Measurements from ENCODE around the gene RFX3. TPM values are rescaled to one million over a fixed set of nuclear protein-coding genes. Genes with fewer than 3 reads are reported as not detected.

RFX3 gene
- total RNA-seq, 6 experiments from 2014 or later = 2.8 to 4.2 (median 3.5) TPM

DNA sequence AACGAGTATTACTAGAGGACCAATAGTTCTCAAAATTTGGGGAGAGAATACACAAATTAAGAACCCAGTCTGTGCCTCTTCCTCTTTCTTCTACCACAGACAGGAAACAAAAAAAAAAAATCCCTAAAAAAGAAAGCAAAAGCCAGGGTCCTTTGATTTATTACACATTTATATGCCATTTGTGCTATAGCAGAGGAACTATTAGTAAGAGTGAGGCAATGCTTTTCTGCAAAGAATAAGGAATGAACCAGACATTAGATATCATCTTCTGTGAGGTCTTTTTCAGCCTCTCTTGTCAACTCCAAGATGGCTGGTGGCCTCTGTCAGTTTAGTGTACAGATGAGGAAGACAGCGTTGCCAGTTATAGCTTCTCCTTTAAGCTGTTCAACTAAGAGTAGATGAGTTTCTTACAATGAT lies 127.6 kb downstream of the RFX3 start:
- Mint-ChIP-seq H3K4me1 (ENCODE audit: low read depth) (no peaks in the 10 kb centered on the region), H3K36me3 (ENCODE audit: low read depth) (no peaks in the 10 kb centered on the region), H3K4me3 (no peak overlapping the region), H3K27me3 (ENCODE audit: insufficient read depth) (no peaks in the 10 kb centered on the region), H3K9me3 (no peaks in the 10 kb centered on the region), H3K27ac (no peak overlapping the region)
- DNase-seq = no peak
- TF ChIP-seq, protein P1, sequence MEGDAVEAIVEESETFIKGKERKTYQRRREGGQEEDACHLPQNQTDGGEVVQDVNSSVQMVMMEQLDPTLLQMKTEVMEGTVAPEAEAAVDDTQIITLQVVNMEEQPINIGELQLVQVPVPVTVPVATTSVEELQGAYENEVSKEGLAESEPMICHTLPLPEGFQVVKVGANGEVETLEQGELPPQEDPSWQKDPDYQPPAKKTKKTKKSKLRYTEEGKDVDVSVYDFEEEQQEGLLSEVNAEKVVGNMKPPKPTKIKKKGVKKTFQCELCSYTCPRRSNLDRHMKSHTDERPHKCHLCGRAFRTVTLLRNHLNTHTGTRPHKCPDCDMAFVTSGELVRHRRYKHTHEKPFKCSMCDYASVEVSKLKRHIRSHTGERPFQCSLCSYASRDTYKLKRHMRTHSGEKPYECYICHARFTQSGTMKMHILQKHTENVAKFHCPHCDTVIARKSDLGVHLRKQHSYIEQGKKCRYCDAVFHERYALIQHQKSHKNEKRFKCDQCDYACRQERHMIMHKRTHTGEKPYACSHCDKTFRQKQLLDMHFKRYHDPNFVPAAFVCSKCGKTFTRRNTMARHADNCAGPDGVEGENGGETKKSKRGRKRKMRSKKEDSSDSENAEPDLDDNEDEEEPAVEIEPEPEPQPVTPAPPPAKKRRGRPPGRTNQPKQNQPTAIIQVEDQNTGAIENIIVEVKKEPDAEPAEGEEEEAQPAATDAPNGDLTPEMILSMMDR (IDR thresholded peaks at IDR 0.05) = no peak

DNA sequence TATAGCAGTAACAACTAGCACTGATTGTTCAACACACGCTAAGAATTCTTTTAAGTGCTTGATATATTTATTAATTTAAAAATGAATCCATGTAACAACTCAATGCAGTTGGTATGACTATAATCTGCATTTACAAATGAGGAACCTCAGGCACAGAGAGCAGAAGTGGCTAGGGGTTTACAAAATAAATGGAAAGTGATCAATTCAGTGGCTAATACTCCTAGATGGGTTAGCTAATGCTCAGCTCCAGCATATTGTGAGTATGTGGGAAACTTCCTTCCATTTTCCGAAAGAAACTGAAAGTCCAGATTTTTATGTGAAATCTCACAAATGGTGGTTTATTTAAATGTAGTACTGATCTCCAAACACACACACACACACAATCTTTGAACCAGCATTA lies 128.0 kb downstream of the RFX3 start:
- Mint-ChIP-seq H3K4me1 (ENCODE audit: low read depth) (no peaks in the 10 kb centered on the region), H3K27ac (no peak overlapping the region), H3K4me3 (no peak overlapping the region), H3K9me3 (no peaks in the 10 kb centered on the region), H3K27me3 (ENCODE audit: insufficient read depth) (no peaks in the 10 kb centered on the region), H3K36me3 (ENCODE audit: low read depth) (no peaks in the 10 kb centered on the region)
- DNase-seq = no peak
- TF ChIP-seq, protein P1 (IDR thresholded peaks at IDR 0.05) = no peak

DNA sequence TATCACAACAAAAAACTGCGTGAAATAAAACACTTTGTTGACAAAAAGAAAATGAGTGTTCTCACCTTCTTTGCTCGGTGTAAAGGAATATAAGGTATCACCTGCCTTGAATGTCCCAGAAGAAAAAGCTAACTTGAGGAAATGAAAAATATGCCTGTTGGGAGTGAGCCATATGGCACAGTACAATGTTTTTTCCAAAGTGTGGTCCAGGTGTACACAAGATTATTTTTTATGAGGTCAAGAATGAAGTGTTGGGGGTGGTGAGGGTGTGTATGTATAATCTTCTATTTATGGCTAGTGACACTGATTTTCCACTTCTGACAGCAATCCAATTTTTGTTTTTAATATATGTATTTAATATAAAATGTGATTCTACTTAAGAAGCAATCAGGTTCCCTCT lies 134.4 kb downstream of the RFX3 start:
- no peaks in the 10 kb centered on the region for H3K4me1 Mint-ChIP-seq (ENCODE audit: low read depth)
- no peak for DNase-seq
- no peaks in the 10 kb centered on the region for H3K9me3 Mint-ChIP-seq
- no peak overlapping the region for H3K4me3 Mint-ChIP-seq
- H3K27me3 Mint-ChIP-seq (ENCODE audit: insufficient read depth) = no peaks in the 10 kb centered on the region
- no peak overlapping the region for H3K27ac Mint-ChIP-seq
- TF ChIP-seq, protein P1 (IDR thresholded peaks at IDR 0.05) = no peak
- H3K36me3 Mint-ChIP-seq (ENCODE audit: low read depth) = peaks cover 10% of the 10 kb centered on the region

DNA sequence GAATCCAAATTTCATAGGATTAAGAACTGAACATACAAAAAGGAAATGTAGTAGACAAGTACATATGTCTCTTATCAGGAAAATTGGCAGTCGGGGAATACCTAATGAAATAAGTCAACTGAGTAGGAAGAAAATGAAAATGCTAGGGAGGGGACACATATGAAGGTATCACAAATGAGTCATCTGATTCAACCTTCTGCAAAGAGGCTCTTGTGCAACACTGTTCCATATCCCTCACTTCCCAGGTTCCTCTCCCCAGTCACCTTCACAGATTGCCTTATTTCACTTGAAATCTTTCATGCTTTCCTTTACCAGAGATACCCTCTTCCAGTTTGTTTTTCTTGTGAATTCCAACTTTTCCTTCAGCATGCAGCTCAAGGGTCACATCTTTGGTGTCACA lies 139.0 kb downstream of the RFX3 start:
- H3K36me3 Mint-ChIP-seq (ENCODE audit: low read depth) = peaks cover 10% of the 10 kb centered on the region
- H3K9me3 Mint-ChIP-seq = no peaks in the 10 kb centered on the region
- TF ChIP-seq, protein P1 (IDR thresholded peaks at IDR 0.05) = no peak
- H3K4me1 Mint-ChIP-seq (ENCODE audit: low read depth) = no peaks in the 10 kb centered on the region
- H3K4me3 Mint-ChIP-seq = no peak overlapping the region
- DNase-seq = no peak
- H3K27me3 Mint-ChIP-seq (ENCODE audit: insufficient read depth) = no peaks in the 10 kb centered on the region; the same call in 1 of the 2 replicates
- H3K27ac Mint-ChIP-seq = no peak overlapping the region

DNA sequence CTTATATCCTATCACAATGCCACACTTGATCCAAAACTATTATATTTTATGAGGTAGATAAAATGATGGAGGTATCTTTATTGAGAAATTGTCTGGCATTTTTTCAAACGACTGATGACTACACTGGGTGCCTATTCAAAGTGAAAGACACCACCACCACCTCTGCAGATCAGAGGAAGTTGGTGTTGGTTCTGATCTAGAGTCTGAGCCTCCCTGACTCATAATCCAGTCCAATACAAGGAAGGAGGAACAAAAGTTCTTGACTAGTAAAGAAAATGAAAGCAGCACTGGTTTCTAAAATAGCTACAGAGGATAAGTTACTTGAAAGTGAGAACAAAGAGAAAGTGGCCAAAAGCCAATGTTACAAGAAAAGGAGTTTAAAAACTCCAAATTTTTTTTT lies 139.9 kb downstream of the RFX3 start:
- H3K36me3 Mint-ChIP-seq (ENCODE audit: low read depth) = peaks cover 10% of the 10 kb centered on the region
- no peak for DNase-seq
- TF ChIP-seq, protein P1 (IDR thresholded peaks at IDR 0.05) = no peak
- no peaks in the 10 kb centered on the region; the same call in 1 of the 2 replicates for H3K27me3 Mint-ChIP-seq (ENCODE audit: insufficient read depth)
- no peak overlapping the region for H3K27ac Mint-ChIP-seq
- no peaks in the 10 kb centered on the region for H3K9me3 Mint-ChIP-seq
- no peaks in the 10 kb centered on the region for H3K4me1 Mint-ChIP-seq (ENCODE audit: low read depth)
- H3K4me3 Mint-ChIP-seq = no peak overlapping the region

DNA sequence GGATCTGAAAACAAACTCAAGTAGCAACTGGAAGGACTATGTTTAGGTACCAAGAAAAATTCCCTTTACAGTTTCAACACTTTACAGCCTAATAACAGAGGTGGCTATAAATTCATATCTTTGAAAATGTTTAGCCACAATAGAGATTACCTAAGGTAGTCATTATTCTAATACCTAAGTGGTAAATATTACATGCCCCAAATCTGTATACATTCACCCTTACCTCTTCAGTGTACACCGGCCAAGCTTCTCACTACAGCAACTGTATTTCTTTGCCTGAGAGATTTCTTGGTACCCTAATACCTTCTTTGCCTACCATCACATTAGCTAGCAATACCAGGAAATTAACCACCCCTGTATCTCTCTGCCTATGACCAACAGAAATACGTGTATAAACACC lies 154.0 kb downstream of the RFX3 start:
- no peak for DNase-seq
- H3K4me3 Mint-ChIP-seq = no peak overlapping the region
- TF ChIP-seq, protein P1 (IDR thresholded peaks at IDR 0.05) = no peak
- no peaks in the 10 kb centered on the region for H3K36me3 Mint-ChIP-seq (ENCODE audit: low read depth)
- H3K27ac Mint-ChIP-seq = no peak overlapping the region
- no peaks in the 10 kb centered on the region for H3K9me3 Mint-ChIP-seq
- no peaks in the 10 kb centered on the region for H3K27me3 Mint-ChIP-seq (ENCODE audit: insufficient read depth)
- no peaks in the 10 kb centered on the region for H3K4me1 Mint-ChIP-seq (ENCODE audit: low read depth)
